GM10847 (cell line): ENCODE data around the gene SNX22.

Experiments
- POLR2A ChIP-seq: IDR thresholded peaks from 2 replicates; pipeline ENCODE4 v1.6.1; 2011; ENCODE audit not compliant: insufficient read length; ENCODE audit errors: extremely low read depth

SNX22 gene

DNA sequence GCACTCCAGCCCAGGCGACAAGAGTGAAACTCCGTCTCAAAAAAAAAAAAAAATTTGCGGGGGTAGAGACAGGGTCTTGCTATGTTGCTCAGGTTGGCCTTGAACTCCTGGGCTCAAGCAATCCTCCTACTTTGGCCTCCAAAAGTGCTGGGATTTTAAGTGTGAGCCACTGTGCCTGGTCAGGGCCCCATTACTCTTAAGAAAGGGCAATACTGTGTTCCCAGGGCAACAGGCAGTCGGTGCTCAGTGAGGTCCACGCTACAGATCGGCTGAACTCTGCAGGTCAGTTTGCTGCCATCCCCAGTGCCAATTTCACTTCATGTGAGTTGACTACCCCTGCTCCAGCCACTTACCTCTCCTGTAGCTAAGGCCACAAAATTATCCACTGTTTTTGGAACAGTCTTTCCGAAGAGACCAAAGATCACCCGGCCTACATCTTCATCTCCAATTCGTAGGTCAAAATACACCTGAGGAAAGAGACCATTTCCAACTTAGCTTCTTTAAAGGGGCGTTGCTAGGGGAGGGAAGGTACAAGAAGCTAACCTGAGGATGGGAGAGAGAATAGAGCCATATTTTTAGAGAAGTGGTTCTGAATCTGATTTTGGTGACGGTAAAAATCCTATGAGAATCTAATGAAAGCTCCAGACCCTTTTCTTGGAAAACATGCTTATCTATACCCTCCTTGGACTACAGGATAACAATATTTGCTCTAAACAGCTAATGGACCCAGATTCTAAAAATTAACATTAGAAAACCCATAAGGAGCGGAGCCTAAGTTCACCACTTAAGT, 10.4 kb downstream of the SNX22 start:
- TF ChIP-seq POLR2A: no peak

- no peak for TF ChIP-seq POLR2A
Measured at GRCh38 chr15:64162478-64162868, 10.9 kb downstream of the SNX22 start.

GRCh38 chr15:64162869-64163658, 11.5 kb downstream of the SNX22 start, which contains the start of gene PPIB:
TSS of gene PPIB (minus strand) at chr15:64163022. CDS start at chr15:64162986, 36 bp downstream.
- peak; percentile 96 for TF ChIP-seq POLR2A

DNA sequence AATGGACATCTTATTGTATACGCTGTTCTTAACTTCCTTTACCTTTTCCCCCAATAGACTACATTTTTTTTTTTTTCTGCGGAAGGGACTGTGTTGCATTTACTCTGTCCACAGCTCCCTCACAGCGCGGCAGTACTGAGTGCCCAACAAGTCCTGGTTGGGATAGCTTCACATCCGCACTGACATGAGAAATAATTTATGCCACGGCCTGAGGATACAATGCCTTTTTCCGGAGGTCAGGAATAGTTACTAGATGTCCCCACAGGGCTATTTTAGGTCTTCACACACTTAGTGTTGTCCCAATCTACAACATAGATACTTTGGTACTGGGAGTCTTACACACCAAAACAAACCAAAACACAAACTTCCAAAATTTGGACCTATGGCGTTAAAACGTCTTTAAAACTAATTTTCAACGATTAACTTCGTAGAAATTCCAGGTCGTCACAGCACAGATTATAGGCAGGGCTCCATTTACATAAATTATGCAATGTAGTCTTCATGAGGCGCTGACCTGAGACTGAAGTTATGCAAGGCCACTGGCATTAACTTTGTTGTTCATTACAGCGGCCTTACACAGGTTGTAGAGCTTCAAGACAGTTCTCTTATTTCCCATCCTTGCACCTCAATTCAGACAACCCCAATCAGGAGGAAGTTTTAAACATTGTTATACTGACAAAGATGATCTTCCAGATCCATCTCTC, 12.3 kb downstream of the SNX22 start:
- no peak for TF ChIP-seq POLR2A

- no peak for TF ChIP-seq POLR2A
Measured at GRCh38 chr15:64164436-64164835, 12.9 kb downstream of the SNX22 start.

DNA sequence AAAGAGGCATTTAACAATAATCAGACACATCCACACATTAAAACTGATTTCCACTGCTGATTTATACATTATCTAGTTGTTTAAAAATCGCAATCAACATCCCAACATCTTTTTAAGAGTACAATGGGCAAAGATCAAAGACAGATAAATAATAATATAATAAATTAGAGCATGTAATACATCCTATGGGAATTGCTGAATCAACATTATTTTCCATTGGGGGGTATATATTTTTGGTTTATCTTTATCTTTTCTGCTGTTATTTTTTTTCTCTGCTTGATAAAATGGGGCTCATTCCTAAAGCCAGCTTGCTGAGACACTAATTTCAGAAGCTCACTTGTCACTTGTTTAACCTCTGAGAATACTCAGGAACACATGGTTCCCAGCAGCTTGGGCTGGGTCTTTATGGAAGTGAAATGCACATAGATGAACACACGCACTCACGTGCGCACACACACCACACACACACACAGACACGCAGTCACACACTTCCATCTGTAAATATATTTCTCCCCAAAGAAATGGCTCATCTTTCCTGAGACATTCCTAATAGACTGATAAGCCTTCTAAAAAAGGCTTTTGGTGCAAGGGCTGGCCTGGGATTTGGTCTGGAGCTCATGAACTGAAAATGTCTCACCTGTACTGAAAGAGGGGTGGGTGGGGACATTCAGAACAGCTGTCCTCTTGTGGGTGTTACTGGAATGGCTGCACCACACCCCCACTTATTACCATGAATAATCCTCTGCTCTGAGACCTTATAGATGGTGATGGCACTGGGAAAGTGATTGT, 14.8 kb downstream of the SNX22 start:
- no peak for TF ChIP-seq POLR2A

DNA sequence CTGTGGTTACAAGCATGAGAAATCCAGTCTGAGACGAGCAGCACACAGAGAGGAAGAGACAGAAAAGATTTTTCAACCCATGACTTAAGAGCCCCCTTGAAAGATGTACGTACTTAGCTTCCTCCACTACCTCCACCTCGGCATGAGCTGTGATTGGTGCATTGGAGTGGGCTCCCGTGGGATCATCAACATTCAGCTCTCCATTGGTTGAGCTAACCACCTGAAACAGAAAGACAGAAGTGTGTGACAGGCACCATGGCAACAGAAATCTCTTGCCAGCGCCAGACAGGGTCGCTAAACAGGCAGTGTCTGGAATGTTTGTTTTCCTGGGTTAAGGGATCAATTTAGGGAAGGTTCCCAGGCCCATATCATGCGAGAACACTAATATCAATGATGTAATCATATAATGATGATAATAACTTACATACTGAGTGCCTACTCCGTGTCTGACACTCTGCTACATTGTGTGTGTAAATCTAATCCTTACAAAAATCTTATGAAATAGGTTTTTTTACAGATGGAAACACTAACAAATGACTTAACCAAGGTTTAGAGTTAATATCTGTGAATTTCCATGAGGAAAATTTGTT, 28.8 kb downstream of the SNX22 start:
- no peak for TF ChIP-seq POLR2A

DNA sequence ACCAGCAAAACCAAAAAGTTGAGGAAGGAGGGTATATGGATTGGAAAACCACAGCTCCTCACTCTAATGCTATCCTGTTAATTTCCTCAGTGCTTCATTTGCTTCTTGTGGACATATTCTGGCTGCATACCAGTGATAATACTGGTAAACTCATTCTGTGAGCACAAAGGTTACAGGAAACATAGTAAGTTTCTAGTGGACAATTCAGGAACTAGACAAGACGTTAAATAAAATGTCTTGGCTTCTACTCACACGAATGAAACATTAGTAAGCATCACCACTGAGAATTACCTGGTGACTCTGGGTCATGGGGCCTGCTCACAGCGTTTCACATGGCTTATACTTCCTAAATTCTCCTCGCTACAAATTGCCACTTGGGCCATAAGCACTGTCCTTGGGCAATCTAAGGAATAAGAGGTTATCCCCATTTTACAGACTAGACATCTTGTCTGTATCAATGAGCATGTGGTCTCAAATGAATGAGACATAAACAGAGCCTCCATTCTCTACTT, 31.4 kb downstream of the SNX22 start:
- no peak for TF ChIP-seq POLR2A

- TF ChIP-seq POLR2A: no peak
Measured at GRCh38 chr15:64185146-64185911, 33.8 kb downstream of the SNX22 start.

DNA sequence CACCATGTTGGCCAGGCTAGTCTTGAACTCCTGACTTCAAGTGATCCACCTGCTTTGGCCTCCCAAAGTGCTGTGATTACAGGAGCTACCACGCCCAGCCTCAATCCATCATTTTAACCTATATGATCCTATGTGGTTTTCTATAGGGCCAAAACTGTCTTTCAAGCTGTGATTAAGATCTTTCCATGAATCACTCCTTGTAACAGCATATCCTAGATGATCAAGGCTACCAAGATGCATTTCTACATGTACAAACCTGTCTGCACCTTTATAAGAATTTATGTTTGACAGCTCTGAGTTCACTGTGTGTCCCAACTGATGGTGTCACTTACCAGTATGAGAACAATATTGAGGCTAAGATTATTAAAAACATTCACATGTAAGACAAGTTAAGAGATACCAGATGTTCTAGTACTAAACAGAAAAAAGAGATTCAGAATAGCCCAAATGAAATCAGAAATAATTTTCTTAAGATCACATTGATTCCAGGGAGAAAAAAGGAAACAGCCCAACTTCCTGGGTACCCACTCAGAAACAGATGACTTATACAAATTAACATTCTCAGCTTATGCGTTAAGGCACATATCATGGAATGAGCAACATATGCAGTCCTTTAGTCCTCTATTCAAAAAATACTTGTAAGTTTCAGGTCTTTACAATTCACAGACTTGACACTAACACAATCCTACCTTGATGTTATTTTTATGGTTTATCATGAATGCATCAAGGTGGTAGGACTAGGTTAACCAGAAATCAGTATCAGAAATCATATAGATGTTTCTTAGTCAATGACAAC, 36.1 kb downstream of the SNX22 start:
- no peak for TF ChIP-seq POLR2A

- TF ChIP-seq POLR2A: no peak
Measured at GRCh38 chr15:64191971-64192830, 40.7 kb downstream of the SNX22 start.

GRCh38 chr15:64193971-64194370, 42.4 kb downstream of the SNX22 start:
- no peak for TF ChIP-seq POLR2A
